HCT116 (cell line): Measurements from ENCODE around the gene SPTBN4. TPM values are rescaled to one million over a fixed set of nuclear protein-coding genes. Genes with fewer than 3 reads are reported as not detected.

Source experiments
- ATAC-seq: fragments of 200-7000 bp; cut with Tn5 transposase; 2 replicates; pipeline ENCODE4 v1.9.1; 2020; ENCODE audit warnings: mild to moderate bottlenecking, moderate library complexity
- BruUV-seq: library from RNA; stranded (reverse); fragments of 400-500 nt; replicated peaks from 2 replicates; lab custom pipeline; 2021; lab: Mats Ljungman, UMichigan
- CTCF ChIA-PET: fragments of 300-600 bp; sonication (Branson Sonifier 250); formaldehyde crosslinking; loops from one replicate; lab custom pipeline; 2021; ENCODE audit warnings: antibody characterized with exemption; lab: Charles Lee
- POLR2A ChIA-PET: fragments of 300-600, 350-600 bp; sonication (Branson Sonifier 250); formaldehyde crosslinking; loops from one replicate; lab custom pipeline; 2021; ENCODE audit warnings: antibody characterized with exemption; lab: Charles Lee
- RAD21 ChIA-PET, 2 experiments: fragments of 300-600 bp; sonication (Branson Sonifier 250); formaldehyde crosslinking; loops; one replicate each; lab custom pipeline; 2023; ENCODE audit warnings: low total read pairs in 2 of 2; ENCODE audit not compliant: uncharacterized antibody in 2 of 2, unreplicated experiment in 2 of 2, low non-redundant PET in 1 of 2; lab: Charles Lee
- DNase-seq: peaks from one replicate; pipeline ENCODE4 v3.0.0-alpha.2; 2010; ENCODE audit warnings: low read depth, low spot score
- H2AFZ ChIP-seq: fragments of 200-600 bp; shearing (Covaris generic), sonication (generic); 2 replicates; pipeline ENCODE4 v1.6.1; 2017; ENCODE audit warnings: low read depth, mixed run types, mixed read lengths, antibody characterized with exemption, low read length; ENCODE audit not compliant: poor library complexity, severe bottlenecking
- H3K27ac ChIP-seq: 2 replicates; pipeline ENCODE4 v1.5.1; 2012; ENCODE audit warnings: low read depth, low read length
- H3K27me3 ChIP-seq: fragments of 200-600 bp; sonication (generic); 2 replicates; pipeline ENCODE4 v1.6.1; 2016; ENCODE audit warnings: mixed run types, low read length, mixed read lengths; ENCODE audit not compliant: insufficient read depth
- H3K36me3 ChIP-seq, 2 experiments: fragments of 200-500 bp in 1 of 2; fragments of 200-600 bp in 1 of 2; sonication (Bioruptor generic) in 1 of 2; sonication (generic) in 1 of 2; 2 replicates each; pipeline versions ENCODE4 v1.5.1 to v1.6.1; 2014 to 2016; ENCODE audit warnings: low read length in 2 of 2, inconsistent platforms in 1 of 2, mixed read lengths in 1 of 2, mixed run types in 1 of 2; ENCODE audit not compliant: insufficient read depth in 2 of 2, control insufficient read depth in 1 of 2
- H3K4me1 ChIP-seq, 2 experiments: fragments of 200-600 bp in 1 of 2; sonication (generic) in 1 of 2; 2 replicates each; pipeline versions ENCODE4 v1.5.1 to v1.6.1; 2012 to 2017; ENCODE audit warnings: low read length in 2 of 2, inconsistent platforms in 1 of 2, mild to moderate bottlenecking in 1 of 2, mixed read lengths in 1 of 2, mixed run types in 1 of 2, moderate library complexity in 1 of 2; ENCODE audit not compliant: insufficient read depth in 2 of 2, control insufficient read depth in 1 of 2
- H3K4me2 ChIP-seq: fragments of 200-600 bp; sonication (generic); 2 replicates; pipeline ENCODE4 v1.6.1; 2017; ENCODE audit warnings: mixed run types, low read length, mixed read lengths
- H3K4me3 ChIP-seq, 2 experiments: fragments of 200-600 bp in 1 of 2; sonication (generic) in 1 of 2; replicated peaks in 1 of 2; 2 replicates each; pipeline ENCODE4 v1.5.1; 2011 to 2016; ENCODE audit warnings: low read length in 2 of 2, control low read depth in 1 of 2, low read depth in 1 of 2, mild to moderate bottlenecking in 1 of 2, mixed read lengths in 1 of 2, mixed run types in 1 of 2
- H3K79me2 ChIP-seq: fragments of 200-600 bp; sonication (generic); 2 replicates; pipeline ENCODE4 v1.6.1; 2017; ENCODE audit warnings: mild to moderate bottlenecking, mixed run types, low read length, moderate library complexity, mixed read lengths; ENCODE audit not compliant: insufficient read depth
- H3K9ac ChIP-seq: fragments of 200-600 bp; sonication (generic); 2 replicates; pipeline ENCODE4 v1.6.1; 2016; ENCODE audit warnings: low read length, mixed read lengths
- H3K9me2 ChIP-seq: fragments of 200-600 bp; sonication (generic), shearing (Covaris generic); 2 replicates; pipeline ENCODE4 v1.6.1; 2017; ENCODE audit warnings: mixed run types, mild to moderate bottlenecking, moderate library complexity; ENCODE audit not compliant: insufficient read depth
- H3K9me3 ChIP-seq, 2 experiments: fragments of 200-500 bp in 1 of 2; fragments of 200-600 bp in 1 of 2; sonication (Bioruptor generic) in 1 of 2; sonication (generic) in 1 of 2; 2 replicates each; pipeline ENCODE4 v1.6.1; 2014 to 2017; ENCODE audit warnings: low read length in 2 of 2, mixed read lengths in 2 of 2, inconsistent platforms in 1 of 2, low read depth in 1 of 2, mild to moderate bottlenecking in 1 of 2, mixed run types in 1 of 2, moderate library complexity in 1 of 2; ENCODE audit not compliant: control insufficient read depth in 1 of 2, insufficient read depth in 1 of 2
- H4K20me1 ChIP-seq: fragments of 200-600 bp; sonication (generic), shearing (Covaris generic); 2 replicates; pipeline ENCODE4 v1.6.1; 2017; ENCODE audit warnings: mixed run types, mild to moderate bottlenecking, moderate library complexity; ENCODE audit not compliant: insufficient read depth
- CEBPB ChIP-seq: IDR thresholded peaks from 2 replicates; pipeline ENCODE4 v1.6.1; 2012; ENCODE audit warnings: low read depth
- EGR1 ChIP-seq: IDR thresholded peaks from 2 replicates; pipeline ENCODE4 v1.6.1; 2012; ENCODE audit warnings: low read depth
- EZH2phosphoT487 ChIP-seq: fragments of 200-600 bp; IDR thresholded peaks from 2 replicates; pipeline ENCODE4 v1.6.1; 2018; ENCODE audit warnings: antibody characterized with exemption, borderline replicate concordance
- FOSL1 ChIP-seq: IDR thresholded peaks from 2 replicates; pipeline ENCODE4 v1.6.1; 2012; ENCODE audit warnings: low read depth
- JUND ChIP-seq: IDR thresholded peaks from 2 replicates; pipeline ENCODE4 v1.6.1; 2012
- RAD21 ChIP-seq: IDR thresholded peaks from 2 replicates; pipeline ENCODE4 v1.6.1; 2012; ENCODE audit warnings: low read depth, mild to moderate bottlenecking
- SIN3A ChIP-seq: IDR thresholded peaks from 2 replicates; pipeline ENCODE4 v1.6.1; 2012; ENCODE audit warnings: low read depth
- SRF ChIP-seq: IDR thresholded peaks from 2 replicates; pipeline ENCODE4 v1.6.1; 2012; ENCODE audit warnings: low read depth
- TCF7L2 ChIP-seq: IDR thresholded peaks from 2 replicates; pipeline ENCODE4 v1.7.0; 2011; ENCODE audit warnings: borderline replicate concordance, inconsistent platforms; ENCODE audit not compliant: insufficient read depth, insufficient read length; ENCODE audit errors: extremely low read depth
- YY1 ChIP-seq: IDR thresholded peaks from 2 replicates; pipeline ENCODE4 v1.6.1; 2011; ENCODE audit warnings: low read length, low read depth, moderate library complexity, mild to moderate bottlenecking; ENCODE audit not compliant: insufficient replicate concordance; ENCODE audit errors: extremely low read depth
- ZNF274 ChIP-seq: fragments of 200-500 bp; sonication (Bioruptor generic); IDR thresholded peaks from 2 replicates; pipeline ENCODE4 v1.6.1; 2014; ENCODE audit warnings: mild to moderate bottlenecking, low read depth, low read length, inconsistent platforms
- intact Hi-C: fragments of 100-400 bp; cut with micrococcal nuclease; formaldehyde crosslinking; loops from 2 replicates; pipeline ENCODE4 v1.10.0; 2022
- total RNA-seq: library from RNA; stranded (reverse); gene quantifications from one replicate; pipeline ENCODE4 v1.2.1, GENCODE V29; 2021; ENCODE audit not compliant: unreplicated experiment
- TF ChIP-seq, protein P1 (sequence below): IDR thresholded peaks from 2 replicates; pipeline ENCODE4 v1.6.1; 2012
- TF ChIP-seq, protein P2 (sequence below), 3 experiments: fragments of 200-600 bp in 1 of 3; sonication (generic) in 1 of 3; IDR thresholded peaks in 2 of 3; conservative IDR thresholded peaks in 1 of 3; 2 replicates each; pipeline ENCODE4 v1.5.1; 2012 to 2017; ENCODE audit warnings: low read depth in 2 of 3, low read length in 2 of 3, antibody characterized with exemption in 1 of 3, borderline replicate concordance in 1 of 3, control low read depth in 1 of 3, mild to moderate bottlenecking in 1 of 3, mixed read lengths in 1 of 3, mixed run types in 1 of 3, moderate library complexity in 1 of 3; ENCODE audit not compliant: insufficient read depth in 1 of 3
- TF ChIP-seq, protein P3 (sequence below): IDR thresholded peaks from 2 replicates; pipeline ENCODE4 v1.6.1; 2011; ENCODE audit warnings: mild to moderate bottlenecking, low read length, moderate library complexity; ENCODE audit not compliant: insufficient replicate concordance; ENCODE audit errors: extremely low read depth
- TF ChIP-seq, protein P4 (sequence below): IDR thresholded peaks from 2 replicates; pipeline ENCODE4 v1.6.1; 2012; ENCODE audit warnings: low read depth

The SPTBN4 gene
- total RNA-seq, 1 experiment from 2014 or later = 4.6 TPM

DNA sequence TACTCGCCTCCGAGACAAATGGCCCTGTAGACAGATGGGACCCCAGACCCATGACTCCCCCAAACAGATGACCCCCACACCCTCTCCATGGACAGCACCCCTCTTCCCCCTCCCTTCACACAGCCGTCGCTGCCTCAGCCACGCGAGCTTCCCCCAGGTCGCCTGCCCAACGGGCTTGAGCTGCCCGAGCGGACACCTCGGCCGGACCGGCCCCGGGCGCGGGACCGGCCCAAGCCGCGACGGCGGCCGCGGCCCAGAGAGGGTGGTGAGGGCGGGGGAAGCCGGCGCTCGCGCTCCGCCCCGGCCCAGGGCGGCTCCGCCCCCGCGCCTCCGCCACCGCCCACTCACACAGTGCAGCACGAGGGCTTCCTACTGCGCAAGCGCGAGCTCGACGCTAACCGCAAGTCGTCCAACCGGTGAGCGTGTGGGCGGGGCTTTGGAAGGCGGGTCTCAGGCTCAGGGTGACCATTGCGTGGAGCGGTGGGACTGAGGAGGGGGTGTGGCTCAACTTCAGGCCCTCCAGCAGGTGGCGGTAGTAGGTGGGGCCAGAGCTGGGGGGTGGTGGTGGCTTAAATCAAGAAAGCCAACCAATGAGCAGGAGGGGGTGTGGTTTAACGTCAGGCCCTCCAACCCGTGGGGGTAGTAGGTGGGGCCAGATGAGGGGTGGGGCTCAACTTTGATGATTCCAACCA, 103.7 kb downstream of the SPTBN4 start (continued):
- TF ChIP-seq, protein P1, sequence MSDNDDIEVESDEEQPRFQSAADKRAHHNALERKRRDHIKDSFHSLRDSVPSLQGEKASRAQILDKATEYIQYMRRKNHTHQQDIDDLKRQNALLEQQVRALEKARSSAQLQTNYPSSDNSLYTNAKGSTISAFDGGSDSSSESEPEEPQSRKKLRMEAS = peak; percentile 63; the same call in 1 of the 2 replicates
- TF ChIP-seq YY1 (no peak), SRF (no peak)
- TF ChIP-seq, all 23 proteins: peak for 5

DNA sequence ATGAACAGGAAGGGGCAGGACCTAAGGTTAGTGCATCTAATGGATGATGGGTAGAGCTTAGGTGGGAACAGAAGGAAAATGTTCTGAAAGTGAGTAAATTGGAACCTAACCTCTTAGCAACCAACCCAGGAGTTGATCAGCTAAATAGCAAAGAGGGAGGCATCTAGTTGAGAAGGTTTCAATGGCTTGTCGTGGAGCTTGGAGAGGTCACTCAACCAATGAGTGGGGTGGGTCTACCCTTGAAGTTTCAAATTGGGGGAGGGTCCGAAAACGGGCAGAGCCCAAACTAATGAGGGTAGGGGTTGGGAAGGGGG, 104.2 kb downstream of the SPTBN4 start:
- no peak overlapping the region for H3K27ac ChIP-seq
- H3K79me2 ChIP-seq = no peaks in the 10 kb centered on the region
- no peak overlapping the region for H2AFZ ChIP-seq
- no peak overlapping the region for H3K9ac ChIP-seq
- DNase-seq (no peak), ATAC-seq (no peak)
- no peaks in the 10 kb centered on the region for H4K20me1 ChIP-seq
- peak overlapping the region; percentile 49 for H3K4me2 ChIP-seq
- no peaks in the 10 kb centered on the region for H3K27me3 ChIP-seq
- H3K9me2 ChIP-seq = no peaks in the 10 kb centered on the region
- POLR2A ChIA-PET = interaction anchor here (0.6 to 1.8 kb wide), 9 partner anchors 8 to 128 kb away, joined by 3 to 11 read pairs (median 3); no protein-coding TSS in a partner anchor
- RAD21 ChIA-PET = interaction anchor here in 1 of 2 experiments (1.0 kb wide), 1 partner anchor 35 kb away, joined by 3 read pairs; no protein-coding TSS in a partner anchor
- CTCF ChIA-PET = interaction anchor here (1.0 to 1.7 kb wide), 10 partner anchors 22 to 107 kb away, joined by 3 to 13 read pairs (median 5); no protein-coding TSS in a partner anchor
- 0 out of 4 replicates have a peak overlapping the region, but pooled peaks of 1 of the 2 experiments have one; percentile 4 for H3K4me3 ChIP-seq
- no peaks in the 10 kb centered on the region for H3K36me3 ChIP-seq
- intact Hi-C loops = no loop called here
- BruUV-seq = no TSS peak
- H3K4me1 ChIP-seq = peaks cover 9 to 25% of the 10 kb centered on the region in 2 experiments
- no peaks in the 10 kb centered on the region for H3K9me3 ChIP-seq
- no peak for TF ChIP-seq RAD21
- TF ChIP-seq, protein P2, sequence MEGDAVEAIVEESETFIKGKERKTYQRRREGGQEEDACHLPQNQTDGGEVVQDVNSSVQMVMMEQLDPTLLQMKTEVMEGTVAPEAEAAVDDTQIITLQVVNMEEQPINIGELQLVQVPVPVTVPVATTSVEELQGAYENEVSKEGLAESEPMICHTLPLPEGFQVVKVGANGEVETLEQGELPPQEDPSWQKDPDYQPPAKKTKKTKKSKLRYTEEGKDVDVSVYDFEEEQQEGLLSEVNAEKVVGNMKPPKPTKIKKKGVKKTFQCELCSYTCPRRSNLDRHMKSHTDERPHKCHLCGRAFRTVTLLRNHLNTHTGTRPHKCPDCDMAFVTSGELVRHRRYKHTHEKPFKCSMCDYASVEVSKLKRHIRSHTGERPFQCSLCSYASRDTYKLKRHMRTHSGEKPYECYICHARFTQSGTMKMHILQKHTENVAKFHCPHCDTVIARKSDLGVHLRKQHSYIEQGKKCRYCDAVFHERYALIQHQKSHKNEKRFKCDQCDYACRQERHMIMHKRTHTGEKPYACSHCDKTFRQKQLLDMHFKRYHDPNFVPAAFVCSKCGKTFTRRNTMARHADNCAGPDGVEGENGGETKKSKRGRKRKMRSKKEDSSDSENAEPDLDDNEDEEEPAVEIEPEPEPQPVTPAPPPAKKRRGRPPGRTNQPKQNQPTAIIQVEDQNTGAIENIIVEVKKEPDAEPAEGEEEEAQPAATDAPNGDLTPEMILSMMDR (IDR thresholded peaks at IDR 0.05 in 2 of 3, conservative IDR thresholded peaks at IDR 0.05 in 1 of 3; ENCODE audit: borderline replicate concordance in 1 of 3, insufficient read depth in 1 of 3, low read depth in 2 of 3, low read length in 2 of 3) = no peak
- TF ChIP-seq SIN3A = no peak
- TF ChIP-seq, protein P3, sequence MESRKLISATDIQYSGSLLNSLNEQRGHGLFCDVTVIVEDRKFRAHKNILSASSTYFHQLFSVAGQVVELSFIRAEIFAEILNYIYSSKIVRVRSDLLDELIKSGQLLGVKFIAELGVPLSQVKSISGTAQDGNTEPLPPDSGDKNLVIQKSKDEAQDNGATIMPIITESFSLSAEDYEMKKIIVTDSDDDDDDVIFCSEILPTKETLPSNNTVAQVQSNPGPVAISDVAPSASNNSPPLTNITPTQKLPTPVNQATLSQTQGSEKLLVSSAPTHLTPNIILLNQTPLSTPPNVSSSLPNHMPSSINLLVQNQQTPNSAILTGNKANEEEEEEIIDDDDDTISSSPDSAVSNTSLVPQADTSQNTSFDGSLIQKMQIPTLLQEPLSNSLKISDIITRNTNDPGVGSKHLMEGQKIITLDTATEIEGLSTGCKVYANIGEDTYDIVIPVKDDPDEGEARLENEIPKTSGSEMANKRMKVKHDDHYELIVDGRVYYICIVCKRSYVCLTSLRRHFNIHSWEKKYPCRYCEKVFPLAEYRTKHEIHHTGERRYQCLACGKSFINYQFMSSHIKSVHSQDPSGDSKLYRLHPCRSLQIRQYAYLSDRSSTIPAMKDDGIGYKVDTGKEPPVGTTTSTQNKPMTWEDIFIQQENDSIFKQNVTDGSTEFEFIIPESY = no peak
- TF ChIP-seq EZH2phosphoT487 = no peak
- TF ChIP-seq, protein P1 = no peak
- no peak for TF ChIP-seq EGR1
- TF ChIP-seq, protein P4, sequence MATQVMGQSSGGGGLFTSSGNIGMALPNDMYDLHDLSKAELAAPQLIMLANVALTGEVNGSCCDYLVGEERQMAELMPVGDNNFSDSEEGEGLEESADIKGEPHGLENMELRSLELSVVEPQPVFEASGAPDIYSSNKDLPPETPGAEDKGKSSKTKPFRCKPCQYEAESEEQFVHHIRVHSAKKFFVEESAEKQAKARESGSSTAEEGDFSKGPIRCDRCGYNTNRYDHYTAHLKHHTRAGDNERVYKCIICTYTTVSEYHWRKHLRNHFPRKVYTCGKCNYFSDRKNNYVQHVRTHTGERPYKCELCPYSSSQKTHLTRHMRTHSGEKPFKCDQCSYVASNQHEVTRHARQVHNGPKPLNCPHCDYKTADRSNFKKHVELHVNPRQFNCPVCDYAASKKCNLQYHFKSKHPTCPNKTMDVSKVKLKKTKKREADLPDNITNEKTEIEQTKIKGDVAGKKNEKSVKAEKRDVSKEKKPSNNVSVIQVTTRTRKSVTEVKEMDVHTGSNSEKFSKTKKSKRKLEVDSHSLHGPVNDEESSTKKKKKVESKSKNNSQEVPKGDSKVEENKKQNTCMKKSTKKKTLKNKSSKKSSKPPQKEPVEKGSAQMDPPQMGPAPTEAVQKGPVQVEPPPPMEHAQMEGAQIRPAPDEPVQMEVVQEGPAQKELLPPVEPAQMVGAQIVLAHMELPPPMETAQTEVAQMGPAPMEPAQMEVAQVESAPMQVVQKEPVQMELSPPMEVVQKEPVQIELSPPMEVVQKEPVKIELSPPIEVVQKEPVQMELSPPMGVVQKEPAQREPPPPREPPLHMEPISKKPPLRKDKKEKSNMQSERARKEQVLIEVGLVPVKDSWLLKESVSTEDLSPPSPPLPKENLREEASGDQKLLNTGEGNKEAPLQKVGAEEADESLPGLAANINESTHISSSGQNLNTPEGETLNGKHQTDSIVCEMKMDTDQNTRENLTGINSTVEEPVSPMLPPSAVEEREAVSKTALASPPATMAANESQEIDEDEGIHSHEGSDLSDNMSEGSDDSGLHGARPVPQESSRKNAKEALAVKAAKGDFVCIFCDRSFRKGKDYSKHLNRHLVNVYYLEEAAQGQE = no peak
- TF ChIP-seq FOSL1 = no peak
- no peak for TF ChIP-seq TCF7L2
- TF ChIP-seq ZNF274 = no peak
- TF ChIP-seq CEBPB = no peak
- no peak for TF ChIP-seq SRF
- TF ChIP-seq YY1 = no peak
- no peak for TF ChIP-seq JUND
